ENCODE results near the gene POLE.
A peak's percentile ranks its signal among the peaks of the same experiment; 100 is the strongest.

POLE gene

GRCh38 chr12:132632521-132633228 lies 54.5 kb downstream of the POLE start:
- H3K4me3 ChIP-seq (ENCODE audit: low read length) = peak overlapping the region; percentile 47
- no peaks in the 10 kb centered on the region for H3K27me3 ChIP-seq (ENCODE audit: low read depth, low read length)
- peak overlapping the region; percentile 94 for H3K4me2 ChIP-seq (ENCODE audit: low read length)
- no peaks in the 10 kb centered on the region for H3K9me3 ChIP-seq (ENCODE audit: insufficient read depth, low read length)
- H3K4me1 ChIP-seq (ENCODE audit: low read length) = peaks cover 46% of the 10 kb centered on the region
- H2AFZ ChIP-seq (ENCODE audit: low read depth, low read length) = no peak overlapping the region
- H3K27ac ChIP-seq (ENCODE audit: low read length) = peak overlapping the region; percentile 99
- H3K36me3 ChIP-seq (replicated peaks; ENCODE audit: low read depth, low read length) = peaks cover 75% of the 10 kb centered on the region
- TF ChIP-seq CTCF (IDR thresholded peaks at IDR 0.05; ENCODE audit: low read depth, low read length) = no peak
- no peak for TF ChIP-seq EZH2phosphoT487 (IDR thresholded peaks at IDR 0.05; ENCODE audit: low read depth)
- no peaks in the 10 kb centered on the region for H4K20me1 ChIP-seq (ENCODE audit: insufficient read depth, low read length)
- H3K79me2 ChIP-seq (ENCODE audit: low read length) = no peaks in the 10 kb centered on the region; the same call in 1 of the 2 replicates
- H3K9ac ChIP-seq (ENCODE audit: low read length) = peak overlapping the region; percentile 76; the same call in 1 of the 2 replicates

- H3K36me3 ChIP-seq (replicated peaks; ENCODE audit: low read depth, low read length) = peaks cover 64% of the 10 kb centered on the region
These were observed 55.5 kb downstream of the POLE start for GRCh38 chr12:132631666-132632065.

GRCh38 chr12:132630672-132631071 lies 56.5 kb downstream of the POLE start:
- no peak for TF ChIP-seq EZH2phosphoT487 (IDR thresholded peaks at IDR 0.05; ENCODE audit: low read depth)
- no peak for TF ChIP-seq CTCF (IDR thresholded peaks at IDR 0.05; ENCODE audit: low read depth, low read length)
- Histone ChIP-seq H3K36me3 (replicated peaks; ENCODE audit: low read depth, low read length) (peaks cover 61% of the 10 kb centered on the region), H3K27ac (ENCODE audit: low read length) (no peak overlapping the region), H3K4me3 (ENCODE audit: low read length) (no peak overlapping the region), H2AFZ (ENCODE audit: low read depth, low read length) (no peak overlapping the region), H3K4me2 (ENCODE audit: low read length) (no peak overlapping the region), H3K9ac (ENCODE audit: low read length) (no peak overlapping the region), H3K9me3 (ENCODE audit: insufficient read depth, low read length) (no peaks in the 10 kb centered on the region), H3K27me3 (ENCODE audit: low read depth, low read length) (no peaks in the 10 kb centered on the region), H4K20me1 (ENCODE audit: insufficient read depth, low read length) (no peaks in the 10 kb centered on the region), H3K79me2 (ENCODE audit: low read length) (no peaks in the 10 kb centered on the region; the same call in 1 of the 2 replicates), H3K4me1 (ENCODE audit: low read length) (peaks cover 42% of the 10 kb centered on the region)

More at GRCh38 chr12:132631666-132632065, 55.5 kb downstream of the POLE start:
- H3K9me3 ChIP-seq (ENCODE audit: insufficient read depth, low read length) = no peaks in the 10 kb centered on the region
- no peak overlapping the region for H3K27ac ChIP-seq (ENCODE audit: low read length)
- H3K27me3 ChIP-seq (ENCODE audit: low read depth, low read length) = no peaks in the 10 kb centered on the region
- no peak overlapping the region for H2AFZ ChIP-seq (ENCODE audit: low read depth, low read length)
- peak overlapping the region; percentile 94; the same call in 1 of the 2 replicates for H3K4me2 ChIP-seq (ENCODE audit: low read length)
- TF ChIP-seq EZH2phosphoT487 (IDR thresholded peaks at IDR 0.05; ENCODE audit: low read depth) (no peak), CTCF (IDR thresholded peaks at IDR 0.05; ENCODE audit: low read depth, low read length) (no peak)
- H4K20me1 ChIP-seq (ENCODE audit: insufficient read depth, low read length) = no peaks in the 10 kb centered on the region
- no peak overlapping the region for H3K9ac ChIP-seq (ENCODE audit: low read length)
- no peak overlapping the region for H3K4me3 ChIP-seq (ENCODE audit: low read length)
- no peaks in the 10 kb centered on the region; the same call in 1 of the 2 replicates for H3K79me2 ChIP-seq (ENCODE audit: low read length)
- H3K4me1 ChIP-seq (ENCODE audit: low read length) = peaks cover 46% of the 10 kb centered on the region

- H3K79me2 ChIP-seq (ENCODE audit: low read length) = no peaks in the 10 kb centered on the region
- TF ChIP-seq CTCF (IDR thresholded peaks at IDR 0.05; ENCODE audit: low read depth, low read length) (no peak), EZH2phosphoT487 (IDR thresholded peaks at IDR 0.05; ENCODE audit: low read depth) (no peak)
- no peak overlapping the region for H3K27ac ChIP-seq (ENCODE audit: low read length)
- H3K36me3 ChIP-seq (replicated peaks; ENCODE audit: low read depth, low read length) = peaks cover 52% of the 10 kb centered on the region
- H4K20me1 ChIP-seq (ENCODE audit: insufficient read depth, low read length) = no peaks in the 10 kb centered on the region
- H3K27me3 ChIP-seq (ENCODE audit: low read depth, low read length) = no peaks in the 10 kb centered on the region
- no peak overlapping the region for H3K4me2 ChIP-seq (ENCODE audit: low read length)
- H3K4me1 ChIP-seq (ENCODE audit: low read length) = peaks cover 29% of the 10 kb centered on the region
- H2AFZ ChIP-seq (ENCODE audit: low read depth, low read length) = no peak overlapping the region
- no peak overlapping the region for H3K9ac ChIP-seq (ENCODE audit: low read length)
- H3K4me3 ChIP-seq (ENCODE audit: low read length) = no peak overlapping the region
- no peaks in the 10 kb centered on the region for H3K9me3 ChIP-seq (ENCODE audit: insufficient read depth, low read length)
These were observed 57.8 kb downstream of the POLE start for GRCh38 chr12:132629330-132629729.
